Prostate gland (tissue), 2 donors: ENCODE measurements around the gene OS9. TPM values are rescaled to one million over a fixed set of nuclear protein-coding genes. Genes with fewer than 3 reads are reported as not detected.
"Not testable (repeated sequence)": the region's sequence is repeated elsewhere in the genome, so short reads cannot be mapped to it uniquely, and the experiment has no call there.

Source experiments
- DNase-seq: peaks from one replicate; pipeline ENCODE4 v3.0.0-alpha.2; 2019; ENCODE audit warnings: low spot score
- H3K27ac ChIP-seq, 2 donors: fragments of 200-600 bp; sonication (generic); 2 replicates each; pipeline ENCODE4 v1.5.1; 2017 to 2019
- H3K27me3 ChIP-seq: fragments of 200-600 bp; sonication (generic); replicated peaks from 2 replicates; pipeline ENCODE4 v1.5.1; 2019; ENCODE audit not compliant: insufficient read depth
- H3K36me3 ChIP-seq, 2 donors: fragments of 200-600 bp; sonication (generic); 1 replicate in 1 of 2; 2 replicates in 1 of 2; pipeline versions ENCODE4 v1.5.1 to v1.8.1; 2017 to 2019
- H3K4me1 ChIP-seq: fragments of 200-600 bp; sonication (generic); replicated peaks from 2 replicates; pipeline ENCODE4 v1.5.1; 2019
- H3K4me3 ChIP-seq, 2 donors: fragments of 200-600 bp; sonication (generic); 2 replicates each; pipeline ENCODE4 v1.5.1; 2017 to 2019
- H3K9me3 ChIP-seq: fragments of 200-600 bp; sonication (generic); 2 replicates; pipeline ENCODE4 v1.5.1; 2017
- POLR2A ChIP-seq: fragments of 450-650 bp; IDR thresholded peaks from one replicate; pipeline ENCODE4 v1.6.1; 2016; ENCODE audit warnings: antibody characterized with exemption, mild to moderate bottlenecking
- POLR2AphosphoS5 ChIP-seq: sonication (generic); formaldehyde crosslinking; IDR thresholded peaks from one replicate; pipeline ENCODE4 v1.6.1; 2017; ENCODE audit warnings: antibody characterized with exemption
- WGBS: methylation state at CpG from one replicate; pipeline ENCODE4 v1.1.5; 2018; 5-methylcytosine and 5-hydroxymethylcytosine counted together
- intact Hi-C: fragments of 100-400 bp; cut with DNase I; formaldehyde crosslinking; loops from one replicate; pipeline ENCODE4 v1.14.2; 2022
- total RNA-seq, 2 donors: library from RNA; depleted of rRNA; stranded (reverse); fragments of >200 nt; gene quantifications; one replicate each; pipeline ENCODE4 v1.1.0, GENCODE V29; 2016
- TF ChIP-seq, protein P1 (sequence below), 4 experiments: fragments of 200-600 bp in 2 of 4; fragments of 450-650 bp in 2 of 4; sonication (generic) in 2 of 4; IDR thresholded peaks; 1 replicate in 3 of 4; 2 replicates in 1 of 4; pipeline ENCODE4 v1.5.1; 2016 to 2019; ENCODE audit warnings: antibody characterized with exemption in 4 of 4, mild to moderate bottlenecking in 2 of 4, moderate library complexity in 2 of 4

OS9 gene
- total RNA-seq, 2 donors from 2014 or later: 210 to 321 TPM

GRCh38 chr12:57700317-57700716 lies 6.4 kb downstream of the OS9 start:
- no peak overlapping the region for H3K27ac ChIP-seq
- peaks cover 0 to 6% of the 10 kb centered on the region in 2 donors for H3K36me3 ChIP-seq
- no peaks in the 10 kb centered on the region for H3K4me1 ChIP-seq
- 94% methylated on average over 2 of the region's 2 CpGs for WGBS
- no peak for DNase-seq
- no peaks in the 10 kb centered on the region for H3K27me3 ChIP-seq
- intact Hi-C loops: no loop called here
- TF ChIP-seq POLR2A (no peak), POLR2AphosphoS5 (no peak)
- TF ChIP-seq, protein P1, sequence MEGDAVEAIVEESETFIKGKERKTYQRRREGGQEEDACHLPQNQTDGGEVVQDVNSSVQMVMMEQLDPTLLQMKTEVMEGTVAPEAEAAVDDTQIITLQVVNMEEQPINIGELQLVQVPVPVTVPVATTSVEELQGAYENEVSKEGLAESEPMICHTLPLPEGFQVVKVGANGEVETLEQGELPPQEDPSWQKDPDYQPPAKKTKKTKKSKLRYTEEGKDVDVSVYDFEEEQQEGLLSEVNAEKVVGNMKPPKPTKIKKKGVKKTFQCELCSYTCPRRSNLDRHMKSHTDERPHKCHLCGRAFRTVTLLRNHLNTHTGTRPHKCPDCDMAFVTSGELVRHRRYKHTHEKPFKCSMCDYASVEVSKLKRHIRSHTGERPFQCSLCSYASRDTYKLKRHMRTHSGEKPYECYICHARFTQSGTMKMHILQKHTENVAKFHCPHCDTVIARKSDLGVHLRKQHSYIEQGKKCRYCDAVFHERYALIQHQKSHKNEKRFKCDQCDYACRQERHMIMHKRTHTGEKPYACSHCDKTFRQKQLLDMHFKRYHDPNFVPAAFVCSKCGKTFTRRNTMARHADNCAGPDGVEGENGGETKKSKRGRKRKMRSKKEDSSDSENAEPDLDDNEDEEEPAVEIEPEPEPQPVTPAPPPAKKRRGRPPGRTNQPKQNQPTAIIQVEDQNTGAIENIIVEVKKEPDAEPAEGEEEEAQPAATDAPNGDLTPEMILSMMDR (IDR thresholded peaks at IDR 0.05): no peak
- H3K9me3 ChIP-seq: no peaks in the 10 kb centered on the region
- H3K4me3 ChIP-seq: no peak overlapping the region

DNA sequence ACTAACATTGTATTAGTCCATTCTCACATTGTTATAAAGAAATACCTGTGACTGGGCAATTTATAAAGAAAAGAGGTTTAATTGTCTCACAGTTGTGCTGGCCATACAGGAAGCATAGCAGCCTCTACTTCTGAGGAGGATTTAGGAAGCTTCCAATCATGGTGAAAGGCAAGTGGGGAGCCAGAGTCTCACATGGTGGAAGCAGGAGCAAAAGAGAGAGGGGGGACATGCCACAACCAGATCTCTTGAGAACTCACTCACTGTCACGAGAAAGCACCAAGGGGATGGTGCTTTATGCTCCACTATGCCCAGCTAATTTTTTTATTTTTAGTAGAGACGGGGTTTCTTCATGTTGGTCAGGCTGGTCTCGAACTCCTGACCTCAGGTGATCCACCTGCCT lies 13.3 kb downstream of the OS9 start:
- intact Hi-C loops: no loop called here
- Histone ChIP-seq H3K4me1 (no peaks in the 10 kb centered on the region), H3K9me3 (no peaks in the 10 kb centered on the region), H3K27ac (no peak overlapping the region), H3K27me3 (no peaks in the 10 kb centered on the region), H3K36me3 (no peaks in the 10 kb centered on the region), H3K4me3 (no peak overlapping the region)
- 100% methylated on average over 3 of the region's 3 CpGs for WGBS
- TF ChIP-seq POLR2A (no peak), POLR2AphosphoS5 (no peak)
- TF ChIP-seq, protein P1 (IDR thresholded peaks at IDR 0.05): no peak
- DNase-seq: no peak

GRCh38 chr12:57708296-57708695 lies 14.4 kb downstream of the OS9 start:
- intact Hi-C loops: no loop called here
- 95% methylated on average over 2 of the region's 2 CpGs for WGBS
- no peak for DNase-seq
- Histone ChIP-seq H3K27ac (no peak overlapping the region), H3K9me3 (no peaks in the 10 kb centered on the region), H3K36me3 (no peaks in the 10 kb centered on the region), H3K4me1 (no peaks in the 10 kb centered on the region), H3K27me3 (no peaks in the 10 kb centered on the region), H3K4me3 (no peak overlapping the region)
- TF ChIP-seq, protein P1 (IDR thresholded peaks at IDR 0.05): no peak

DNA sequence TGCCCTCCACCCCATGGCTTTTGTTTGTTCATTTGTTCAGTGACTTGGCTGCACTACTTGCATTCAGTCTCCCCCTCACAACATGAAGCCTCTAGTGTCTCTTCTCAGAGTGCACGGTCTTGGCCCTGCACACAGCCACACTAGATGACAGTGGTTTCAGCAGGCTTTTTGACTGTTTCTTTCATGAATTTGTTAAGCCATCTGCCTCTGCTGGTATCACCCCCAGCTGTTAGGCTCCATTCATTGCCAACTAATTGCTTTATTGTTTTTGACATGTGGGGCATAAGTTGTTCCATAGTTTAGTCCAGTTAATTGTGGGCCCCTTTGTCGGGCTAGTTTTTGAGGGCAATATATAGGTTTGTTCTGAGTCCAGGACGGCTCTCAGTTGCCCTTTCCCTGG lies 18.8 kb downstream of the OS9 start:
- WGBS: 87% methylated on average over 3 of the region's 3 CpGs
- no peaks in the 10 kb centered on the region for H3K9me3 ChIP-seq
- no peaks in the 10 kb centered on the region for H3K27me3 ChIP-seq
- no peak for DNase-seq
- intact Hi-C loops: no loop called here
- H3K4me3 ChIP-seq: no peak overlapping the region
- no peak for TF ChIP-seq POLR2AphosphoS5
- no peak for TF ChIP-seq POLR2A
- TF ChIP-seq, protein P1 (IDR thresholded peaks at IDR 0.05): no peak
- no peak overlapping the region for H3K27ac ChIP-seq
- no peaks in the 10 kb centered on the region for H3K4me1 ChIP-seq
- peaks cover 4 to 9% of the 10 kb centered on the region in 2 donors for H3K36me3 ChIP-seq

GRCh38 chr12:57713209-57713608 lies 19.3 kb downstream of the OS9 start:
- Histone ChIP-seq H3K9me3 (no peaks in the 10 kb centered on the region), H3K4me3 (no peak overlapping the region), H3K27me3 (no peaks in the 10 kb centered on the region), H3K27ac (no peak overlapping the region), H3K4me1 (no peaks in the 10 kb centered on the region), H3K36me3 (peaks cover 4 to 9% of the 10 kb centered on the region in 2 donors)
- intact Hi-C loops: no loop called here
- WGBS: 82% methylated on average over 5 of the region's 5 CpGs
- TF ChIP-seq POLR2A: no peak
- TF ChIP-seq, protein P1 (IDR thresholded peaks at IDR 0.05): no peak
- TF ChIP-seq POLR2AphosphoS5: no peak
- no peak for DNase-seq

DNA sequence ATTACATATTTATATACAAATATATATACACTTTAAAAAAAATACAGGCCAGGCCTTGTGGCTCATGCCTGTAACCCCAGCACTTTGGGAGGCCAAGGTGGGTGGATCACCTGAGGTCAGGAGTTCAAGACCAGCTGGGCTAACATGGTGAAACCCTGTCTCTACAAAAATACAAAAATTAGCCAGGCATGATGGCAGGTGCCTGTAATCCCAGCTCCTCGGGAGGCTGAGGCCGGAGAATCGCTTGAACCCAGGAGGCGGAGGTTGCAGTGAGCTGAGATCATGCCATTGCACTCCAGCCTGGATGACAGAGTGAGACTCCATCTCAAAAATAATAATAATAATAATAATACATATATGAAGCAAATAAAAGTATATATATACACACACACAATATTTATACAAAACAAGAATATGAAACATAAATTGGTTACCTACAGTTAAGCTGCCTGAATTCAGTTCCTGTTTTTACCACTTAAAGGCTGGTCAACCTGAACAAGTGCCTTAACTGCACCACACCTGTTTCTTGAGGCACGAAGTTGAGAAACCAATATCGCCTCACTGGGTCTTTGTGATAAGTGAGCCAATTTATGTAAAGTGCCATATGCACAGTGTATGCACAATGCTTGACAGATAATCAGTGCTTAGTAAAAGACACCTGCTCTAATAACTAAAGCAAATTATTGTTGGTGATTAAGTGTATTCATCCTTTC lies 21.3 kb downstream of the OS9 start:
- DNase-seq, H3K4me3 ChIP-seq, H3K9me3 ChIP-seq, H3K27ac ChIP-seq, H3K4me1 ChIP-seq, H3K27me3 ChIP-seq, intact Hi-C loops: not testable (repeated sequence)
- WGBS: 96% methylated on average over 6 of the region's 6 CpGs
- H3K36me3 ChIP-seq: peaks cover 11 to 16% of the 10 kb centered on the region in 2 donors
